GM21717 (cell line): ENCODE results near the gene SGIP1.

Experiments used
- ATAC-seq: cut with Tn5 transposase; IDR thresholded peaks from one replicate; pipeline ENCODE4 v1.9.1; 2021; ENCODE audit warnings: mild to moderate bottlenecking, moderate library complexity; ENCODE audit not compliant: unreplicated experiment

SGIP1 gene

DNA sequence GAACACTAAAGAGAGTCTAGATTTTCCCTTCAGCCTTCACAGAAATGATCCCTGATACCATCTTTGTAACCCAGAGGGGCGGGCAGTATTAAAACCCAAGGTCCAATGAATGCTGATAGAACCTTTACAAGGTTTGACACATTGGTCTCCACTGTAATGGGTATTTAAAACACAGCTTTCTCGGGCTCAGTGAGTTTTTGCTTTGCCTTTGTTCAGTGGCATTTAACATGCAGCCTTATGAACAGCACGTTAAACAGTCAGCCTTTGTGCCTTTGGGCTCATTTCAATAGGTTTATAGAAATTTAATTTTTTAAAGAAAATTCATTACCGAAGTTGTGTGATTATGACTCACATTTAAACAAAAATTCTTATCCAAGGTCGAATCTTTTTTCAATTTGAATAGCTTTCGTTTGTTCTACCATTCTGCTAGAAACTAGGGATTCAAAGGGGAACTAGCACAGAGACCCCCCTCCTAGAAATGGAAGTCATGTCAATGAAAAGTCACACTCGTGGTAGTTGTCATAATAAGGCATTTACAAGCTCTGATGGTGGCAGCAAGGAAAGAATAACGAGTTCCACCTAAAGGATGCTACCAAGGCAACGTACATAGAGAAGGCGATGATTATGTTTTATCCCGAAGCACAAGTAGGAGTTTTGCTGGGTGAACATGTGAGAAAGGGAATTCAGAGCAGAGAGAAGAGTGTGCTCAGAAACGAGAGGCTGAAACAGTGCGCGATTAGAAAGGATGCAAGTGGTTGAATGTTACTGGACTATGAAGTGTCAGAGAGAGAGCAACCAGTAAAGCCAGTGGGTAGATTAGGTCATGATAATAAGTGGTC lies 66.2 kb downstream of the SGIP1 start:
- ATAC-seq: no peak

DNA sequence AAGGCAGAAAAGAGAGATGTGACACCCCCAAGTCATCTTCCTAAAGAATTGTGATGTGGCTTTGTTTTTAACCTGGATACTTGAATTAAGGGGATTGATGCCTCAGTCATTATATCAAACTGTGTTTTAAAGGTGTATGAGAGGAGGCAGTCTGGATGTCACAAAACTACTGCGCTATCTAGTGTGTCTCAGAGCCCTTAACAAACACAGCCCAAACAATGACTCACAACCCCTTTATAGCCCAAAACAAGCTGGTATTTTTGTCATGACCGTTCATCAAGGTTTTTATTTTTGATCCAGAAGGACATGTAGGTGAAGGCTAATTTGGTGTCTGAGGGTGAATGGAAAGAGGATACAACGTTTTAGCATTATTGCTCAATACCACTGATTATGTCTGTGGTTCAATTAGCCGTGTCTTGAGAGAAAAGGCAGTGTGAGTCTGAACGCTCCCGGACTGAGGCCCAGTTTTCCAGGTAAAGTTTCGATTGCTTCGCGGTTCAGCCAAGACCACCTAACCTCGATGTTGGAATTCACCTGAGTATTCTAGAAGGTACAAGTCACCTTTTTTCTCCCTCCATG lies 71.6 kb downstream of the SGIP1 start:
- ATAC-seq: no peak

DNA sequence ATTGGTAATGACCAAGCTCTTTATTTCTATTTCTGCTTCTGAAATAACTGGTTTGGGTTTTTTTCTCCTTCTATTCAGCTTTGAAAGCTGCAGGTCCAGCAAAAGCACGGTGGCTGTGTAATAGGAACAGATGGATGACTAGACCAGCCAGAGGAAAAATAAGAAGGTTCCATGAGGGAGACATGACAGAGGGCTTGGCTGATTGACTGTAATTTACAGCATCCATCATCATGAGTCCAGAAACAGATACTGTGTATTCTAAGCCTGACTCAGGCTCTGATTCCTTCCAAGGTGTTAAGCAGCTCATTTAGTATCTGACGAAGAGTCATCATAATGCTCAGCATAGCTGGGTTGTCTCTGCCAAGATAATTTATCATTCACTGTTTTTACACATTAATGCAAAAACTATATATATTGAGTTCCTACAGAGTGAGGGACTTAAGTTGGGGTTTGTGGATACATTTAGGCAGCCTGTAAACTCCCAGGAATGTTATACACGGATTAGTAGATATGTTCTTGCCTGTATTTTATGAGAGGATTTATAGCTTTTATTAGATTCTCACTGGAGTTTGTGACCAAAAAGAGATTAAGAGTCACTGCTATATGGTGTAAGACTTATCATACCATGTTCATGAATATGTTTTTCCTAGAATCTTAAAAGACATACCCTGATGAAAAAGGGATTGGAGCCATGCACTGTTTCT lies 72.6 kb downstream of the SGIP1 start:
- no peak for ATAC-seq

DNA sequence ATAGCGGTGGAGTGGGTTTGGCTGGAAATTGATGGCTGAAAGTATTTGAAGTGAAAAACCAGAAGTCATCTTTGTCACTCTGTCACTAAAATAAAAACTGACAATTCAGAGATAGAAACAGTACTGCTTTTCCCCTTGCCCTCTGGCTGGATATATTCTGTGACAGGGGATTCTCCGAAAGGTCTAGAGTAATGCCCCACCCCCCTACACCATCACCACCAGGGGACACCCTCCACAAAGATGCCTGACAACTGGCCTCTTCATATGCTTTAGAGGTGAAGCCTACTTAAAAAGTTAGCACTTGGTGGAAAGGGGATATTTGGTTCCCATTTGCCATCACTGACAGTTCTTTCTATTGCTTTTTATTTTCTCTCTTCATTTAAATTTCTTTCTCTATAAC lies 73.5 kb downstream of the SGIP1 start:
- ATAC-seq: no peak

DNA sequence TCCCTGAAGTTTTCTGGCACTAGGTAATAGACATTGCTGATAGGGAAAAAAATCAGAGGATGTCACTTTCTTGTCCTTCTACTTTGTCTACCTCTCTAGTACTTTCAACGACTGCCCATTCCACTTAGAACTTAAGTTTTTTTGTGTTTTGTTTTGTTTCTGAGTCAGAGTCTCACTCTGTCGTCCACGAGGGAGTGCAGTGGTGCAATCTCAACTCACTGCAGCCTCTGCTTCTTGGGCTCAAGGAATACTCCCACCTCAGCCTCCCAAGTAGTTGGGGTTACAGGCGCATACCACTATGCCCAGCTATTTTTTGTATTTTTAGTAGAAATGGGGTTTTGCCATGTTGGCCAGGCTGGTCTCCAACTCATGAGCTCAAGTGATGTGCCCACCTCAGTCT lies 79.2 kb downstream of the SGIP1 start:
- no peak for ATAC-seq

DNA sequence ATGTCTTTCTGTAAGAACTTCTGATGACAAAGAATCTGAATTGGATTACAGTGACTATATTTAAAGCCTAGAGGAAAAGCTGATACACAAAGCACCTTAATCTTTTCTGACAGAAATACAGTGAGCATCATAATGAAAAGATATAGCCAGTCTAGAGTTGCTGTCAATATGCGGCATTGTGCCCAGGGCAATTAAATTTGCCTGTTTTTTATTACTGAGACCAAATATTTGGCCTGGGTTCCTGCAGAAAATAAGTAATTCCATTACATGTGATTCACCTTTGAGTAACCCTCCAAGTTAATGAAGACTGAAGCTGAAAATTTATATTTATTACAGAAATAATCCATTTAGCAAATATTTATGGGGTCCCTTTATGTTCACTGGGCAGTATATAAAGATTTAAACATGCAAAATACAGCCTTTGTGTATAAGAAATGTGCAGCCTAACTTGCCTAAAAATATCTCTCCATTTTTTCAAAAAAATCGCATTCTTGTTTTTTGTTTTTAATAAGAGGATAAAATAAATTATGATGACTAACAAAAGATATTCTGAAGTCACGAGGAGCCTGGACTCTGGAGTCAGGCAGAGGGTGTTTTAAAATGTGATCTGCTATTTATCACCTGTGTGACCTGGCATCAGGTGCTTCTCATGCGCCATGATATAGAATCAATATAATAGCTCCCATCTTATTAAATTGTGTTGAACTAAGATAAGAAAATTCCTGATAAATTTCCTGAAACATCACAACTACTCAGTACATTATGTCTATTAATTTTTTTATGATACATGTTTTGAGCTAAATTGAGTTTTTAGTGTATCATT lies 83.6 kb downstream of the SGIP1 start:
- ATAC-seq: no peak

DNA sequence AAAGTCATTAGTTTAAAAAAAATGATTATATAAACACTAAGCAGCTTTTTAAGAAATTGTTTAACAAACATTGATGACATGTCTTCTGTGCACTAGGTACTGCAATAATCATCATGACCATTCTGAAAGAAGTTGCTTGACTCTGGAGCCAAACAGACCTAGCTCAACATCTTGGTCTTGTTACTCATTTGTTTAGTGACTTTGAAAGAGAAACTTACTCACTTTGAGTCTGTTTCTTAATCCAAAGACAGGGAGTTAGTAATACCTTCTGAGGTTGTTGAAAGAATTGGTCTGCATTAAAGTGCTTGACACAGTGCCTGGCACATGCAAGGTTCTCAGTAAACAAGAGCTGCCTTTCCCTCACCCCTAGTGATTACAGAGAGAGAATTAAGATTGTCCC lies 84.4 kb downstream of the SGIP1 start:
- ATAC-seq: no peak

DNA sequence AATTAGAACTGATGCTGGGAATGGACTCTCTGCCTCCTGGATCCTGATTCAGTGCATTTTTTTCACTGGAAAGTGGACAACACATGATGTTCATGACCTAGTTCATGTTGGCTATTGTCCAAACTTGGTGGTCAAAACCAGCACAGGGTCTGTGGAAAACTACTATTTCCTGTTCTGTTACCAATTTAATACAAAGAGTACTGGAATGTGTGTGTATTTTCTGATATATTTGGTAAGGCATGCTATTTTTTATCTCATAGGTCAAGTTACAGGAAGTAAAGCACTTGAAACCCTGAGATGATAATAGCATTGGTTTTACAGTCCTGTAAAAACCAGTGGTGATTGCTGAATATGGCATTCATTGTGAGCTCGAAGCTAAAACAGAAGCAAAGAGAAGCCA lies 89.9 kb downstream of the SGIP1 start:
- ATAC-seq: no peak

DNA sequence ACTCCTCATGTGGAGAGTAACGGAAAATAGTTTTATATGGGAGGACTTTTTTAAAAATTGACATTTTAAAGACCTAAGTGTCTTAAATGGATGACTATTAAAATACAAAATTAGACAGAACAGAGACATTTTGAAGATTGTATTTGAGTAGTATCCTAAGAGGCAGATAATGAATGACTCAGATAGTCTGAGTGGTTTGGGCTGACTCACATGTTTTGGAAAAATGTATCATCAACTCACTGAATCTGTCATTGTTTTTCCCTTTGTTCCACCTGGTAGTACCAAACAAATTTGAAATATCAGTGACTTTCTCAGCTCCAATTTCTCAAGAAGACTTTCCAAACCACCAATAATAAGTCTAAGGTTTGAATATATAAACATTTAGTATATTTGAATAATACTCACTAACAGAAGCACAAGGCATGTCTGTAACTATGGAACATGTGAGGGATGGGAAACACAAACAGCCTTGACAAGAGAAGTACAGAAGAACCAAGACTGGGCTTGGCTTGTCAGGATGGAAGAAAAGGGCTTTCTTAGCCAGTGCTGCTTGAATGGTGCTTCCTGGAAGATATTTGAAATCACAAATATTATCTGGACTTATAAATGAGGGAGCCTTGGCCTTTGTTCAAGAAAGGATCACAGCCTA lies 90.6 kb downstream of the SGIP1 start:
- ATAC-seq: no peak

DNA sequence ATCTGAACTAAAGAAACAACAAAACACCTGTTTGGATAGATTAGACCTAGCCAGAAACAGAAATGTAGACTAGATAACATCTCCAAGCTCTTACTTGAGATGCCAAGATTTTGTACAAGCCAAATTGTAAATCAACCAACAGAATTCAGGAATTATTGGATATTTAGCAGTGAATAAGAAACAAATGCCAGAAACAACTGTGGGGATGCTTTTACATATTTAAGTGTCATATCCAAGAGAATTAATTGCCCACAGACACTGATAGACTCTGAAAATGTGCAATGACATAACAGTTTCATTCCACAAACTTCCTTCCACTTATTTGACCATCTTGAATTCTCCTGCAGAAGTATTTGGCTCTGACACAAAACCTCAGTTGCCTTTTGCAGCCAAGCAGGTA lies 92.3 kb downstream of the SGIP1 start:
- ATAC-seq: no peak

DNA sequence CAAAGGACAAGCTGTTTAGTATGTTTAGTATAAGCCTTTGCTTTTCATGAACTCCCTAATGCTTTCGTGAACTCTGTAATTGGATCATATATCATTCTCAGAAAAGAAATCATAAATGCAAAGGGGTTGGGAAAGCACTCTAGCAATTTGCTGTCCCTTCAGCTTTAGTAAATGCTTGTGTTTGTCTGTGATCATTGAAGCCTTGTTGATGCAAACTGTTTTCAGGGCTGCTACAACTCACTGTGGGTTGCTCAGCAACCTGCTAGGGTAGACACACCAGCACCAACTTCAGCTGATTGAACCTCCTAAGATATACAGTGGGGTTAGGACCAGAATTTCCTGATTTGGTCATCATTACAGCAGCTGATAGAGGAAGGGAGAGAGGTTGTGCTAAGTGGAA lies 95.0 kb downstream of the SGIP1 start:
- no peak for ATAC-seq

DNA sequence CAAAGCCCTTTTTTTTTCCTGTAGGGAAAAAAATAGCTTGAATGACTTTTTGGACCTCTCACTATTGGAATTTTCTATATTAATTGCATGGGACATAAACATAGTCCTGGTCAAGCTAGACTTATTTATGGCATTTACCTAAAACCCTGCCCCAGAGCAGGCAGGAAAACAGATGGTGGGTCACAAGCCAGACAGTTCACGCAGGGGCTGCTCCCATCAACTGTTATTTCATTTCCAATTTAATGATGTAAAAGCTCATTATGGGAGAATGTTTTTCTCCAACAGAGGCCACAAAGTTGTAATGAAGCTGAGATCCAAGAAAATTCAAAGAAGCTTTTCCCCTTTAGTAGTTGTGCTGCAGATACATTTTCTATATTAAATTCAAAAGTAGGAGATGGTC lies 99.2 kb downstream of the SGIP1 start:
- no peak for ATAC-seq

DNA sequence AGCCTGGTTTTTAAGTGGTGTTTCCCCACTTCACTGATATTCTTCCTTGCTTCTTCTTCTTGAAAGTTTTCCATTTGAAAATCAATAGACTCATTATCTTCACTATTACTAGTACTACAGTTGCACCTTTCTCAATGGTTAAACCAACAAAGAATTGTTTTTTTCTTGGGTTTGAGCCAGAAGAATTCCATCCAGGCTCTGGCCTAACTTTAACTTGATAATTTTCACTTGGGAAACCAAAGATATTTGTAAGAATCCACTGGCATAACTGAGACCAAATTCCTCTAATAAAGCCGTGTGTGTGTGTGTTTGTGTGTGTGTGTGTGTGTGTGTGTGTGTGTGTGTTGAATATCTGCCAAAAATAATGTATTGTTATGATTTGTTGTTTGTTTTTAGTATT lies 103.2 kb downstream of the SGIP1 start:
- no peak for ATAC-seq

DNA sequence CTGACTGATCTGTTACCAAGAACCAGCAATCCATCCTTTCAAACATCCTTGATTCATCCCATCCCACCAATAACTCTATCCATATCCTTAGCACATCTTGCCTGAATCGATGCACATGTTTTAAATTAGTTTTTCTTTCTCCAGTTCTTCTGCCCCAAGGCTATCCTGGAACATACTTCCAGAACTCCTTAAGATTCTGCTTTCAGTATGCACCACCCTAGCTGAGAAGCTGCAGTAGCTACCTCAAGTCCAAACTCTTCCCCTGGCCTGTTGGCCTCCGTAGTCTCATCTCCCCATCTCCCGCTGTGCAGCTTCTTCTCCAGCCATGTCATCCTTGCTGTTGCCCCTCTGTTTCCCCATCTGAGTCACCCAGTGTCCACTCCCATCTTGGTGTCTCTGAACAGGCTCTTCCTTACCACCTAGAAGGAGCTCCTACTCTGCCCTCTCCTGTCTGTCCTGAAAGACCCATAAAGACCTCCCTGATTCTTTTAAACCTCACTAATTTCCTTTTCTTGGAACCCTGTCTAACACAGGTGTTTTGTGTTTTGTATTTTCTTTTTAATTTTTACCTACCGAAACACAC lies 108.0 kb downstream of the SGIP1 start:
- ATAC-seq: no peak

DNA sequence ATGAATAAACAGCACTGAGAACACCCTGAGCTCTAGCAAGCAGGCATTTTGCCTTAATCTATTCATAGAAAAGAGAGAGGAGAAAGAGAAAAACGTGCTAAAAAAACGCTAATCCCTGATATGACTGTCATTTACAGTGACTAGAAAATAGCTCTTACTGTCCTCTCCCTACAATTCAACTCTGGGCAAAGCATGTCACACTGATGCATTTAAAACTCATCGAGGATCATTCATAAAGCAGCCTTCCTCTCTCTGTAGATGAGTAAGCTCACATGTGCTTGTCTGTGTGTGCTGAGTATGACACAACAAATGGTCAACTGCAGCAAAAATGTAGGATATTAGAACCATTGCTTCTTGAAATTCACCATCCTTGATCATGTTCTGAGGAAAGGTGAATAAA lies 109.0 kb downstream of the SGIP1 start:
- no peak for ATAC-seq

DNA sequence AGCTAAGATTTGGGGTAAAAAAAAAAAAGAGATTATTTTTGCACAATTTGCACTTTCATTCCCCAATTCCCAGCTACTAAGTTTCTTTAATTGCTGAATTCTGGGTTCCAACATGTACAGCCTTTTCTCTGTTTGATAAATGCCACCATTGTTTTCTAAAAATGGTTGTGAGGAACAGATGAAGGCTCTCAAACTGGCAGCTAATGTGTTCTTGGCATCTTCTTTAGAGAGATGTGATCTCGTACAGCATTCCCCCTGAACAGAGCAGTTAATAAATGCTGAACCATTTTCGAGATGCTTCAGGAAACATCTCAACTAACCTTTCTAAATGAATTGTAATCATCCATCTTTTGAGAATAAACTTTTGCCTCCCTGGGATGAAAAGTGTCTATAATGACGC lies 110.4 kb downstream of the SGIP1 start:
- no peak for ATAC-seq

DNA sequence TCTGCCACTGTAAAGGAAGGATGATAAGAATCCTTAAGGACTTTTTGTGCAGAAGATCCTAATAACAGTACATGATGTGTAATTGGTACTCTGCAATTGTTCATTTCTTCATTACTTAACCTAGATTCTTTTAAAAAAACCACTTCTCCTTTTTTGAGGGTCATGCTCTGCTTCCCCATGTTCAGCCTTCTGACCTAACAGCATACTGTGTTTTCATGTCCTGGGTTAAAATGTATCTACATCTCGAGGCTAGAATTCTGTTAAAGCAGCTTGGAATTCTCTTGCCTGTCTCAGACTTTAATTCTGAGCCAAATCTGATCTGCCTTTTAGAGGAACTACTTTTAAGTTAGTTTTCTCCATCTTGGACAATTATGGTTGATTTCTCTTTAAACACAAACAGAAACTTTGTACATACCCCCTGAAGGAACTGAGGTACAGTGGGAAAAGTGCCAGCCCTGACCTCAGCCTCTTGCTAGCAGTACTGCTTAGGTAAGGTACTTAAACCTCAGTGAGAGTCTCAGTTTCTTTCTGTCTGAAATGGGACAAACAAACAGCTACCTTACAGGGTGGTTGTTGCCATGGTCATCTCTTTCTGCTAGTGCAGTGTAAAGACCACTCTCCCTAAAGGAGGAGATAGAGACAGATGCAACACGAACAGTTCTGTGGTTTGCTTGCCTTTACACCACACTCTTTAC lies 115.1 kb downstream of the SGIP1 start:
- ATAC-seq: peak; percentile 89

DNA sequence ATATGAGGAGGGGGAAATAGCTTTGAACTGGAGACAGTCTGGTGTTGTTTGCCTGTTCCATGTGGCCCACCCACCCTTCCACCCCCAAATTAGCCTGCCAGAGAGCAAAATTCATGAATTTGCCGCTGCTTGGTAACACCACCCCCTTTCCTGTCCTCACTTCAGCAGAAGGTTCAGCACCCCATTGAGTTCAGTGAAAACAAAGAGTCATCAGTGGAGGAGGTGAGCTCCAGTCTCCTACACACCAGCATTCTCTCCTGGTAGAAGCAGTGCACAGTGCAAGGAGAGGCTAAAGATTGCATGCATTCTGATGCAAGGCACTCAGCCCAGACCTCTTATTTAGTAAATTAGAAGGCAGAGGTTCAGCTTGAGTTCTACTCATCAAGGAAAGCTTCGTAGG lies 118.6 kb downstream of the SGIP1 start:
- no peak for ATAC-seq

DNA sequence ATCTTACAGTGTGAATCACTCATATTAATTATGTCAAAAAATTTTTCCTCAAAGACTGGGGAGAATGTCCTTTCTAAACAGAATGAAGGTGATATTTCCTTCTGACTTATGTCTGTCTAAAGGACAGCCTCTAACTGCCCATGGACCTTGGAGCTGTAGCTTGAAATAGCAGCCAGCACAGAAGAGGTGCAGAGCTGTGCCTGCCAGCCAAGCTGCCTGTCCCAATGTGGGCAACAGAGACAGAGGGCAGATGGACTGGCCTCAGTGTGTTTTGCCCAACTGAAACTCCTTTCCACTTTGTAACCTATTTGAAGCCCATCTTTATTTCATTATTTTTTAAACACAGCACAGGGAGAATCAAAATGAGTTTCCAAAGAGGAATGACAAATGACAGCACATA lies 120.7 kb downstream of the SGIP1 start:
- ATAC-seq: no peak

DNA sequence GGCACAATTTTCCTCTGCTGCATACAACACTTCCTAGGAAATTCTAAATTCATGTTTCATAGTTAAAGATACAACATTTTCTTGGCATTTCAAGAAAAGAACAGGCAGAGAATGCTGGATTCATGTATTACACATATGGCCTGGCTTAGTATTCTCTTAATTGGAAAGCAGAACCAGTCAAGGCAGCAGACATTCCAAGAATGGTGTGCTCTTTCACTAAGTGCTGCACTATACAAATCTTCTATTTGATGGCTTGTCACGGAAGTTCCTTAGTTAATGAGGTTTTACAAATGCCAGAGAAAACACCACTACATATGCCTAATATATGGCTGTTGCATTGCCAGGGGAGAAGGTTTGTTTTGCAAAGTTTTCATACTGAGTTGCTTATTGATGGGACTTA lies 137.5 kb downstream of the SGIP1 start:
- ATAC-seq: no peak
